HG02759 (cell line): ENCODE data around the gene HMGXB4.

Experiments used
- ATAC-seq: cut with Tn5 transposase; IDR thresholded peaks from one replicate; pipeline ENCODE4 v1.9.1; 2021; ENCODE audit warnings: mild to moderate bottlenecking, moderate library complexity; ENCODE audit not compliant: unreplicated experiment

HMGXB4 gene

GRCh38 chr22:35308480-35309021, 51.3 kb downstream of the HMGXB4 start:
- peak; percentile 58 for ATAC-seq

GRCh38 chr22:35310556-35311550, 53.6 kb downstream of the HMGXB4 start:
- ATAC-seq: no peak

GRCh38 chr22:35311551-35311999, 54.3 kb downstream of the HMGXB4 start:
- ATAC-seq: no peak

- no peak for ATAC-seq
Measured at GRCh38 chr22:35312198-35313059, 55.1 kb downstream of the HMGXB4 start.

GRCh38 chr22:35313311-35314121, 56.2 kb downstream of the HMGXB4 start:
- no peak for ATAC-seq

- no peak for ATAC-seq
Measured at GRCh38 chr22:35314161-35314942, 57.1 kb downstream of the HMGXB4 start.

GRCh38 chr22:35315141-35315854, 58.0 kb downstream of the HMGXB4 start:
- no peak for ATAC-seq

GRCh38 chr22:35315855-35316745, 58.8 kb downstream of the HMGXB4 start:
- no peak for ATAC-seq

- ATAC-seq: no peak
Measured at GRCh38 chr22:35316751-35317150, 59.5 kb downstream of the HMGXB4 start.

- ATAC-seq: no peak
Measured at GRCh38 chr22:35317680-35318290, 60.5 kb downstream of the HMGXB4 start.

- ATAC-seq: no peak
Measured at GRCh38 chr22:35318346-35319215, 61.3 kb downstream of the HMGXB4 start.

- no peak for ATAC-seq
Measured at GRCh38 chr22:35319244-35319985, 62.1 kb downstream of the HMGXB4 start.

GRCh38 chr22:35322126-35322525, 64.8 kb downstream of the HMGXB4 start:
- no peak for ATAC-seq

- ATAC-seq: no peak
Measured at GRCh38 chr22:35322893-35323292, 65.6 kb downstream of the HMGXB4 start.

- no peak for ATAC-seq
Measured at GRCh38 chr22:35323305-35323704, 66.0 kb downstream of the HMGXB4 start.

GRCh38 chr22:35324067-35324466, 66.8 kb downstream of the HMGXB4 start:
- no peak for ATAC-seq
